Measurements from ENCODE around the gene TSPAN8. TPM values are rescaled to one million over a fixed set of nuclear protein-coding genes. Genes with fewer than 3 reads are reported as not detected.
"Not testable (repeated sequence)": the region's sequence is repeated elsewhere in the genome, so short reads cannot be mapped to it uniquely, and the experiment has no call there.

TSPAN8 gene
- total RNA-seq, 1 donor from 2014 or later = not detected

GRCh38 chr12:71178162-71178561 is 20.4 kb upstream of the TSPAN8 start:
- Mint-ChIP-seq H3K36me3 (ENCODE audit: low read depth) (no peaks in the 10 kb centered on the region), H3K9me3 (no peaks in the 10 kb centered on the region), H3K4me3 (no peak overlapping the region), H3K27ac (no peak overlapping the region), H3K27me3 (ENCODE audit: insufficient read depth) (no peaks in the 10 kb centered on the region), H3K4me1 (ENCODE audit: low read depth) (no peaks in the 10 kb centered on the region)
- intact Hi-C loops (cut with micrococcal nuclease) = no loop called here
- no peak for DNase-seq (ENCODE audit: low spot score)

DNA sequence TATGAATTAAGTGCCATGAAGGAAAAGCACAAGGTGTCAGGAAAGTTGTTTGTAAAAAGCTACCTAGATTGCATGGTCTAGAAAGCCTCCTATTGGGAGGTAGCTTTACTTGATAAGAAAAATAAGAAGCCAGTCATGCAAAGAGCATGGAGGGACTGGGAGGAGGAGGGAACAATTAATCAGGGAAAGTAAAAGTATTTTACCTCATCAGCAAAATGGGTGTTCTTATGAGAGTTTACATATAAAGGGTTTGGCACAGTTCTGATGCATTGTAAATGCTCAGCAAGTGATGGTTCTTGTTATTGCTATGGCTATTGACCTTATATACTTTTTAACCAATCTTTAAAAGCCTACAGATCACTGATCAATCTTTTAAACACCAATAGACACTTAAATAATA is 17.0 kb upstream of the TSPAN8 start:
- intact Hi-C loops (cut with micrococcal nuclease) = no loop called here
- no peak overlapping the region for H3K4me3 Mint-ChIP-seq
- H3K36me3 Mint-ChIP-seq (ENCODE audit: low read depth) = no peaks in the 10 kb centered on the region
- H3K9me3 Mint-ChIP-seq = no peaks in the 10 kb centered on the region
- H3K27me3 Mint-ChIP-seq (ENCODE audit: insufficient read depth) = no peaks in the 10 kb centered on the region
- no peak overlapping the region for H3K27ac Mint-ChIP-seq
- no peaks in the 10 kb centered on the region for H3K4me1 Mint-ChIP-seq (ENCODE audit: low read depth)
- DNase-seq (ENCODE audit: low spot score) = no peak

GRCh38 chr12:71174146-71174545 is 16.3 kb upstream of the TSPAN8 start:
- no peaks in the 10 kb centered on the region for H3K4me1 Mint-ChIP-seq (ENCODE audit: low read depth)
- no peaks in the 10 kb centered on the region for H3K9me3 Mint-ChIP-seq
- no peak for DNase-seq (ENCODE audit: low spot score)
- intact Hi-C loops (cut with micrococcal nuclease) = no loop called here
- no peak overlapping the region for H3K4me3 Mint-ChIP-seq
- no peaks in the 10 kb centered on the region for H3K27me3 Mint-ChIP-seq (ENCODE audit: insufficient read depth)
- no peaks in the 10 kb centered on the region for H3K36me3 Mint-ChIP-seq (ENCODE audit: low read depth)
- no peak overlapping the region for H3K27ac Mint-ChIP-seq

DNA sequence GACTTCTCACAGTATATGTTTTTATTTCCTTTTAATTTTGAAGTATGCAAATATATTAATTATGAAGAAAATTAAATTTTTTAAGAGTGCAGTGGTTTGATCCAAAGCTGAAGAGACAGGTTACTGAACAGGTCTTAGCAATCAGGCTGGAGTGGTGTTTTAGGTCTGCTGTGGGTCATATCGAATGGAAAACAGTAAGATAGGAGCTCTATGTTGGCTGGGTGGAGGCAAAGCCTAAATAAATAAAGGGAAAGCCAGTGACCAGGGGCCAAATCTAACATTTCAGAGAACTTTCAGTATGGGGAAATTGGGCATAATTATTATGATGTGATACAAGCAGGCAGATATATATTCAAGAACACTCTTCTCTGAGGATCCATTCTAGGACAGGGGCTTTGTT is 12.7 kb upstream of the TSPAN8 start:
- no peaks in the 10 kb centered on the region for H3K27me3 Mint-ChIP-seq (ENCODE audit: insufficient read depth)
- H3K4me3 Mint-ChIP-seq = no peak overlapping the region
- H3K27ac Mint-ChIP-seq = no peak overlapping the region
- DNase-seq (ENCODE audit: low spot score) = no peak
- no peaks in the 10 kb centered on the region for H3K4me1 Mint-ChIP-seq (ENCODE audit: low read depth)
- intact Hi-C loops (cut with micrococcal nuclease) = no loop called here
- no peaks in the 10 kb centered on the region for H3K36me3 Mint-ChIP-seq (ENCODE audit: low read depth)
- peaks cover 11% of the 10 kb centered on the region for H3K9me3 Mint-ChIP-seq

DNA sequence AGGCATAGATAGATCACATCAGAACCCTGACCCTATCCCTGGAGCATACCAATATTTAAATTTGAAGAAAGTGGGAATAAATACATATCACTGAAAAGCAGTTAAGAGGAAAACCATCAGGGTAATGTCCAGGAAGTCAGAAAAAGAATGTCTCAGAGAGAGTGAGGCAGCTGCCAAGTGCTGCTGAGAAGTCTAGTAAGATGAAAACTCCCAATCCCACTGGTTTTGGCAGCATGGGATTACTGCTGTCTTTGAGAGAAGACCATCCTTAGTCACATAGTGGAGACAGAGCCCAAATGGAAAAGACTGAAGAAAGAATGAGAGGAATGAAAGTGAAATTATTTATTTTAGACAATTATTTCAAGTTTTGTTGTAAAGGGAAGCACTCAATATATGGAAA is 11.5 kb upstream of the TSPAN8 start:
- Mint-ChIP-seq H3K9me3 (peaks cover 11% of the 10 kb centered on the region), H3K36me3 (ENCODE audit: low read depth) (no peaks in the 10 kb centered on the region)

GRCh38 chr12:71166862-71167496 is 9.2 kb upstream of the TSPAN8 start:
- no peaks in the 10 kb centered on the region for H3K27me3 Mint-ChIP-seq (ENCODE audit: insufficient read depth)
- H3K36me3 Mint-ChIP-seq (ENCODE audit: low read depth) = no peaks in the 10 kb centered on the region
- no peak for DNase-seq (ENCODE audit: low spot score)
- peaks cover 11% of the 10 kb centered on the region for H3K9me3 Mint-ChIP-seq
- H3K4me1 Mint-ChIP-seq (ENCODE audit: low read depth) = no peaks in the 10 kb centered on the region
- intact Hi-C loops (cut with micrococcal nuclease) = no loop called here
- H3K27ac Mint-ChIP-seq = no peak overlapping the region
- H3K4me3 Mint-ChIP-seq = no peak overlapping the region

More for the DNA sequence above, 11.5 kb upstream of the TSPAN8 start:
- Mint-ChIP-seq H3K4me3 (no peak overlapping the region), H3K4me1 (ENCODE audit: low read depth) (no peaks in the 10 kb centered on the region), H3K27me3 (ENCODE audit: insufficient read depth) (no peaks in the 10 kb centered on the region), H3K27ac (no peak overlapping the region)
- intact Hi-C loops (cut with micrococcal nuclease) = no loop called here
- no peak for DNase-seq (ENCODE audit: low spot score)

- no peak for DNase-seq (ENCODE audit: low spot score)
- H3K36me3 Mint-ChIP-seq (ENCODE audit: low read depth) = no peaks in the 10 kb centered on the region
Measured at GRCh38 chr12:71166280-71166679, 8.5 kb upstream of the TSPAN8 start.

DNA sequence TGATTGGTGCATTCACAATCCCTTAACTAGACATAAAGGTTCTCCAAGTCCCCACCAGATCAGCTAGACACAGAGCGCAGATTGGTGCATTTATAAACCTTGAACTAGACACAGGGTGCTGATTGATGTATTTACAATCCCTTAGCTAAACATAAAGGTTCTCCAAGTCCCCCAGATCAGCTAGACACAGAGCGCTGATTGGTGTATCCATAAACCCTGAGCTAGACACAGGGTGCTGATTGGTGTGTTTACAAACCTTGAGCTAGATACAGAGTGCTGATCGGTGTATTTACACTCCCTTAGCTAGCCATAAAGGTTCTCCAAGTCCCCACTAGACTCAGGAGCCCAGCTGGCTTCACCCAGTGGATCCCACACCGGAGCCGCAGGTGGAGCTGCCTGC is 8.0 kb upstream of the TSPAN8 start:
- H3K9me3 Mint-ChIP-seq = peaks cover 11% of the 10 kb centered on the region
- intact Hi-C loops (cut with micrococcal nuclease) = not testable (repeated sequence)

More at GRCh38 chr12:71166280-71166679, 8.5 kb upstream of the TSPAN8 start:
- no peak overlapping the region for H3K4me3 Mint-ChIP-seq
- peaks cover 11% of the 10 kb centered on the region for H3K9me3 Mint-ChIP-seq
- no peaks in the 10 kb centered on the region for H3K4me1 Mint-ChIP-seq (ENCODE audit: low read depth)
- no peaks in the 10 kb centered on the region for H3K27me3 Mint-ChIP-seq (ENCODE audit: insufficient read depth)
- H3K27ac Mint-ChIP-seq = no peak overlapping the region
- intact Hi-C loops (cut with micrococcal nuclease) = no loop called here

GRCh38 chr12:71164568-71165197 is 6.9 kb upstream of the TSPAN8 start:
- H3K27me3 Mint-ChIP-seq (ENCODE audit: insufficient read depth) = no peaks in the 10 kb centered on the region
- H3K36me3 Mint-ChIP-seq (ENCODE audit: low read depth) = no peaks in the 10 kb centered on the region
- no peak overlapping the region for H3K4me3 Mint-ChIP-seq
- intact Hi-C loops (cut with micrococcal nuclease) = no loop called here
- peaks cover 11% of the 10 kb centered on the region for H3K9me3 Mint-ChIP-seq
- H3K4me1 Mint-ChIP-seq (ENCODE audit: low read depth) = no peaks in the 10 kb centered on the region
- no peak for DNase-seq (ENCODE audit: low spot score)
- H3K27ac Mint-ChIP-seq = no peak overlapping the region

More for the DNA sequence above, 8.0 kb upstream of the TSPAN8 start:
- H3K27me3 Mint-ChIP-seq (ENCODE audit: insufficient read depth); H3K27ac Mint-ChIP-seq; H3K4me3 Mint-ChIP-seq; DNase-seq (ENCODE audit: low spot score); H3K4me1 Mint-ChIP-seq (ENCODE audit: low read depth); H3K36me3 Mint-ChIP-seq (ENCODE audit: low read depth): not testable (repeated sequence)

- Mint-ChIP-seq H3K4me3 (no peak overlapping the region), H3K27ac (no peak overlapping the region)
Measured at GRCh38 chr12:71164166-71164565, 6.4 kb upstream of the TSPAN8 start.

GRCh38 chr12:71162832-71163763 is 5.3 kb upstream of the TSPAN8 start:
- no peak overlapping the region for H3K27ac Mint-ChIP-seq
- H3K36me3 Mint-ChIP-seq (ENCODE audit: low read depth) = no peaks in the 10 kb centered on the region
- no peaks in the 10 kb centered on the region for H3K4me1 Mint-ChIP-seq (ENCODE audit: low read depth)
- no peak for DNase-seq (ENCODE audit: low spot score)
- H3K9me3 Mint-ChIP-seq = peaks cover 11% of the 10 kb centered on the region
- intact Hi-C loops (cut with micrococcal nuclease) = no loop called here
- H3K4me3 Mint-ChIP-seq = no peak overlapping the region
- H3K27me3 Mint-ChIP-seq (ENCODE audit: insufficient read depth) = no peaks in the 10 kb centered on the region

More at GRCh38 chr12:71164166-71164565, 6.4 kb upstream of the TSPAN8 start:
- Mint-ChIP-seq H3K9me3 (peaks cover 11% of the 10 kb centered on the region), H3K4me1 (ENCODE audit: low read depth) (no peaks in the 10 kb centered on the region), H3K36me3 (ENCODE audit: low read depth) (no peaks in the 10 kb centered on the region), H3K27me3 (ENCODE audit: insufficient read depth) (no peaks in the 10 kb centered on the region)
- intact Hi-C loops (cut with micrococcal nuclease) = no loop called here
- no peak for DNase-seq (ENCODE audit: low spot score)

DNA sequence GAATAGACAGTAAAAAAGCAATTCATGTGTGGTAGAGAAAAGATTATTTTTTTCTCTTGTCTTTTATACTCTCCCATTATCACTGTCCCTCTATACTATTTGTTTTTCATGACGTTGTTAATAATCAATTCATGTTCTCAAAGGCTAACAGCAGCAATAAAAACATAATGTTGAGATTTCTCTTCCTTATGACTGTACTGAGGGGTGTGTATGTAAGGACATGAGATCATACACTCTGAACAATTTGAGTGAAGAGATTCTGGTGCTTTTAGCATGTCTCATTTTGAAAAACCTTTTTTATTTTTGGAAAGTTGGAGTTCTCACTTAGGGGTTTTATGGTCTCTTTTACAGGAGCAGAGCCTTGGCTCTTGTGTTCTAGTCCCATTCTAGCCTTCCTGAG is 3.8 kb upstream of the TSPAN8 start:
- no peaks in the 10 kb centered on the region for H3K27me3 Mint-ChIP-seq (ENCODE audit: insufficient read depth)
- no peaks in the 10 kb centered on the region for H3K4me1 Mint-ChIP-seq (ENCODE audit: low read depth)
- DNase-seq (ENCODE audit: low spot score) = no peak
- no peaks in the 10 kb centered on the region for H3K9me3 Mint-ChIP-seq
- no peak overlapping the region for H3K4me3 Mint-ChIP-seq
- intact Hi-C loops (cut with micrococcal nuclease) = no loop called here
- no peaks in the 10 kb centered on the region for H3K36me3 Mint-ChIP-seq (ENCODE audit: low read depth)
- H3K27ac Mint-ChIP-seq = no peak overlapping the region

DNA sequence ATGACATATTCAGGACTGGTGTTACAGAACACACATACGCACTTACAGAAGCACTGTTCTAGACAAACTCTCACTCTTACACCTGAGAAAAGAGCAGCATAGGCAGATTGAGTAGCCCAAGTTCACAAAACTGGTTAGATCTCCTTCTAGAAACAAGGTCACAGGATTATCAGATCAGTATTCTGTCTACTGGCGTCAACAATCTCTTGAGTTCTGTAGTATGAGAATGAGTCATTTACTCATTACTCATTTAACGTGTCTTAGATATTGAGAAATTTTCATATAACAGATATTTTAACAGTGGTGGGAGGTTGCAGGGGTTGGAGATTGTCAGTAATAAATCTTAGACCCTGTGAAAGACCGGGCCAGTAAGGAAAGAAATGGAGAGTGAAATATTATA is 2.8 kb upstream of the TSPAN8 start:
- Mint-ChIP-seq H3K4me3 (no peak overlapping the region), H3K4me1 (ENCODE audit: low read depth) (no peaks in the 10 kb centered on the region), H3K27me3 (ENCODE audit: insufficient read depth) (no peaks in the 10 kb centered on the region), H3K27ac (no peak overlapping the region), H3K9me3 (no peaks in the 10 kb centered on the region), H3K36me3 (ENCODE audit: low read depth) (no peaks in the 10 kb centered on the region)
- DNase-seq (ENCODE audit: low spot score) = no peak
- intact Hi-C loops (cut with micrococcal nuclease) = no loop called here

Data from activated T-helper 1 cell treated with anti-CD3 and anti-CD28 coated beads, Interleukin-12 subunit alpha, Interleukin-12 subunit beta, Interleukin-2, Interleukin-4 antibody, amounts not matched to agents 30 ng/mL and 10 ng/mL and 1 ng/mL, durations not matched to agents 14 hours and 24 hours and 36 hours (primary cell).